HPDE6-E6E7 (cell line): ENCODE measurements around the gene APOO.

Source experiments
- DNase-seq: peaks from one replicate; pipeline ENCODE4 v3.0.0; 2011; ENCODE audit warnings: missing footprints; ENCODE audit errors: extremely low spot score

APOO gene

GRCh38 chrX:23907498-23908218 is at the start of gene APOO, which contains the start of gene CXorf58:
Gene APOO (minus strand): TSS chrX:23907938. CDS start chrX:23907702, 236 bp downstream.
Gene CXorf58 (plus strand): TSS chrX:23908006. CDS start chrX:23910303, 2,297 bp downstream.
- peak; percentile 49 for DNase-seq

DNA sequence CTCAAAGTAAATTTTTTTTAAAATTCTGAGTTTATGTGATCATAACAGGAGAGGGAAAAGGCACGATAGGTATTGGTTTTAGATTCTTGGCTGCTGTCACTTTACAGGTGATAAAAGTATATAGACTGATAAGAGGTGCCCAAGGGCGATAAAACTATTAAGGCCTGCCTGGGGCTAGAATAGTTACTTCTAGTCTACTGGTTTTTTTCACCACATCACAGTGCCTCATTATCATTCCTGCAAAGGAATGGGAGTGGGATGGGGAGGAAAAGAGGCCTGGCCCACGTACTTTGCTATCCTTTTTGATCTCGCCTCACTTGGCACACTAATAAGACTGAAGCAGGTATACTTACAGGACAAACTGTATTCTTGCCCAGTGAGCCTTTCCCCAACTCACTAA is 46.7 kb upstream of the APOO start:
- no peak for DNase-seq

- DNase-seq, result no peak
Observed at GRCh38 chrX:23953908-23954269, 46.2 kb upstream of the APOO start.

DNA sequence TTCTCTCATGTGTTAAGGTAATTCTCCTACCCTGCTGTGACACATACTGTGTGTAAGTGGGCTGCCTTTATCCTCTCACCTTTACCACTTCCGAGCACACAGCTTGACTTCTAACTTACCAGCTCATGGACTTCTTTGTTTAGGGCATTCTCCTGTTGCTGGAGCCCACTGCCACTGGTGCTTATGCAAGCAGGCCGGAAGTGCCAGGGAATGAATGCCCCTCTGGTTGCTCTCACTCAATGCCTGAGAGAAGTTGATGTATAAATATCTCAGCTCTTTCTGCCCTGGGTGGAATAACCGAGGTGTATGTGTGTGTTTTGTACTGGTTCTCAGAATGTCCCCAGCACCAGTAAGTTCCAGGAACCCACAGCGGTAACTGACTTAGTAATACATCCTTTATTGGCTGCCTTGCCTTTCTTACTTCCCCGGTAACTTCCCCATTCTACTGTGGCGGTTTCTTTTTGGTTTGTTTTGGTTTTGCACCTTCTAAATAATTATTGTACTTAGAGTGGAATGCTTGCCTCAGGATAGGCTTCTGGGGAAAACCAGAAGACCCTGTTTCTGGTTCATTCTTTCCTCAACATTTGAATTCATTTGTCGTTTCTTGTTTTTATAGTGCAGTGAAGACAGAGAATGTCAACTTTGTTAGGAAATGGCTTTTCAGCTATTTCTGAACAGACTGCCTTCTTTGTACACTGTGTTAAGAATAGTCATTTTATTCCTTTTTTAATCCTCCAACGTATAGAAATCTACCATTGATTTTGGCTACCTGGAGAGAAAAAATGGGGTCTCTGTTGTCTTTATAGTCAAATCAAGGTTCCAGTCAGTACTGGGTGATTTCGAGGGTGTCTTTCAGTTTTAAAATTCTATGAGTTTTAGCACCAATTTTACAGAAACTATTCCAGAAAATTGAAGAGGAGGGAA is 45.5 kb upstream of the APOO start:
- DNase-seq, result no peak

- no peak for DNase-seq
Observed at GRCh38 chrX:23952391-23952790, 44.7 kb upstream of the APOO start.

DNA sequence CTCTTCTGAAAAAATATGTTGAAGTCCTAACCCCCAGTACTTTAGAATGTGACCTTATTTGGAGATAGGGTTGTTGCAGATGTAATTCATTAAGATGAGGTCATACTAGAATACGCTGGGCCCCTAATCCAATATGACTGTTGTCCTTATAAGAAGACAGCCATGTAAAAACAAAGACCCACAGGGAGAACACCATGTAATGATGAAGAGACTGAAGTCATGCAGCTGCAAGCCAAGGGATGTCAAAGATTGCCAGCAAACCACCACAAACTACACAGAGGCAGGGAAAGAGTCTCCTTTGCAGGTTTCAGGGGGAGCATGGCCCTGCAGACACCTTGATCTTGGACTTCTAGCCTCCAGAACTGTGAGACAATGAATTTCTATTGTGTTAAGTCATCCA is 37.5 kb upstream of the APOO start:
- no peak for DNase-seq

DNA sequence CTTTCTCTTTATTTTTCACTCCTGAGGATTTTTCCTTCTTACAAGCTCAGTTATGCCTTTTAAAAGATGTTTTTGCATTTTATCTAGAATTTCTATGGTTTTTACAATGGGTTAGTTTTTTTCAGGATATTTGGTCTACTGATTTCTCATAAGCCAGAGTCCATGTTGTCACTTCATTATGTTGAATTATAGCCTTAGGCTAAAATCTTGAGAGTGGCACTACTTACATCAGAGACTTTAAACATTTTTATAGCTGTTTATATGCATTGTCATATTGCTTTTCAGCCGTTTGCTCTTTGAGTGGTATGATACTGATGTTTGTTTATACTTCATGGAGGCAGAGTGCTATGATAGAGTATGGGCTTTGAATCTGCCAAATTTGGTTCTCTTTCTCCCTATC is 36.5 kb upstream of the APOO start:
- DNase-seq, result no peak

GRCh38 chrX:23939203-23939602 is 31.5 kb upstream of the APOO start:
- DNase-seq, result no peak

GRCh38 chrX:23938690-23939089 is 31.0 kb upstream of the APOO start:
- DNase-seq, result no peak

GRCh38 chrX:23937100-23937499 is 29.4 kb upstream of the APOO start:
- no peak for DNase-seq

GRCh38 chrX:23936180-23936579 is 28.4 kb upstream of the APOO start:
- DNase-seq, result no peak

GRCh38 chrX:23935106-23935505 is 27.4 kb upstream of the APOO start:
- DNase-seq, result no peak

GRCh38 chrX:23932046-23932445 is 24.3 kb upstream of the APOO start:
- DNase-seq, result no peak

GRCh38 chrX:23930894-23931604 is 23.3 kb upstream of the APOO start:
- no peak for DNase-seq

DNA sequence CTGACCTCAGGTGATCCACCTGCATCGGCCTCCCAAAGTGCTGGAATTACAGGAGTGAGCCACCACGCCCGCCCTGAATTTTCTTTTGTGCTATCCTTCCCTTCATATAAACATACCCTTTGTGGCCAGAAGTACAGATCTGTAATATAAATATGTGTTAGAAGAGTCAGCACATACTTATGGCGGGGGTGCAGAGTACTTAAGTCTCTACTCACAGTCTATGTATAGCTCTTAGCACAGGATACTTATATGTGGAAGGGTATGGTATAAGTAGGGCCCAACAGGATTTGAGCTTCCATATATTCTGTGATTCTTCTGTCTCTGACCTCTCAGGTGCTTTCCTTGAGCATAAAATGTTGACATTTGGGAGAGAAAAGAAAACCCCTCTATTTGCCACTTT is 18.3 kb upstream of the APOO start:
- no peak for DNase-seq

DNA sequence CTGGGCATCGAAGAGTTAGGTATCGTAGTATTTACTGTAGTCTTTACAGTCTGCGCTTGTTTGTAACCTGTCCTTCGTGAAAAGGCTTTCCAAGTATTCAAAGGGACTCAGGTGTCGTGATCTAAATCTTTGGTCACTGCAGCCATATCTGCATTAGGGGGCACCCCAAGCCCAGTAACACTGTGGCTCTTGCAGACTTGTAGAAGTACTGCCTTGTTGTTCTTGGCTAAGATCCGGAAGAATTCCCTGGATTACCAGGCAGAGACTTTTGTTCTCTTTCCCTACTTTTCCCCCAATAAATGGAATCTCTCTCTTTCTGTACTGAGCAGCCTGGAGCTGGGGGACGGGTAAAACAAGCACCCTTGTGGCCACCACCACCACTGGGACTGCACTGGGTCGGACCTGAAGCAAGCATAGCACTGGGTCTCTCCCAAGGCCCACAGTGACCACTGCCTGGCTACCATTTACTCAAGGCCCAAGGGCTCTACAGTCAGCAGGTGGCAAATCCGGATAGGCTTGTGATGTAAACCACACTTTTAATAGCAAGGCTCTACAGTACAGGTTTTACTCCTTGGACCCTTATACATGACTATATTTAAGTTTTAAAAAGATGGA is 12.1 kb upstream of the APOO start:
- no peak for DNase-seq

DNA sequence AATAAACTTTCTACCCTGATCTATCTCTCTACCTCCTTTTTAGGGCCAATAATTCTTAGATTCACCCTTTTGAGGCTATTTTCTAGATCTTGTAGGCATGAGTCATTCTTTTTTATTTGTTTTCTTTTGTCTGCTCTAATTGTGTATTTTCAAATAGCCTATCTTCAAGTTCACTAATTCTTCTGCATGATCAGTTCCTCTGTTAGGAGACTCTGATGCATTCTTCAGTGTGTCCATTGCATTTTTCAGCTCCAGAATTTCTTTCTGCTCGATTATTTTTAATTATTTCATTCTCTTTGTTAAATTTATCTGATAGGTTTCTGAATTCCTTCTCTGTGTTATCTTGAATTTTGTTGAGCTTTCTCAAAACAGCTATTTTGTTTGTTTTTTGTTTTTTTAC is 11.4 kb upstream of the APOO start:
- DNase-seq, result no peak

DNA sequence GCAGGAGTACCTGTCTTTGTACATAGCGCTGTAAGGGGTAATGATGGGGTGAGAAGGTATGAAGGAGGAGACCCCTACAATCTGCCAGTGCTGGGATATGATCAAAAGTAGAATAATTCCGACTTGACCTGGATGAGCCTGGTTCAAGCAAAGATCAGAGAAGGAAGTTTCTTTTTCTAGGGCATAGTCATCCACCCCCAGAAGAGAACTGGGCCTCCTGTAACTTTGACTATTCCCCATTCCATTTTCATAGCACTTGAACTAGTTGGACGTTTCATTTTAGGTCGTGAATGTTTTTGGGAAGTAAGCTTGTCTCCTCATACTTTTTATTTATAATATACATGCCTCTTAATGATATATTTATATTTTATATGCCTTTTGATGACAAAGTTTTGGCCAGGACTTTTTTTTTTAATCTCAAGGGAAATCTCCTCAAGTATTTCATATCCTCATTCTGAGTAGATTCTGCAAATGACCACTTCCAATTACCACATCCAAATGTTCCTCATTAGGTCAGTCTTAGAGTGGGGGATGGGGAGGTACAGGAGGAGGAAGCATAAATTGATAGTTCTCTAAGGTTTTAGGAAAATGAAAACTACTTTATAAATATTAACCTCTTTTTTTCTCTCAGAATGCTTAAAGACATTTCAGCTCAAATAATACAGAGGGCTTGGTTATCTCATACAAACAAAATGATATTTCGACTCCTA is 3.5 kb upstream of the APOO start:
- no peak for DNase-seq

DNA sequence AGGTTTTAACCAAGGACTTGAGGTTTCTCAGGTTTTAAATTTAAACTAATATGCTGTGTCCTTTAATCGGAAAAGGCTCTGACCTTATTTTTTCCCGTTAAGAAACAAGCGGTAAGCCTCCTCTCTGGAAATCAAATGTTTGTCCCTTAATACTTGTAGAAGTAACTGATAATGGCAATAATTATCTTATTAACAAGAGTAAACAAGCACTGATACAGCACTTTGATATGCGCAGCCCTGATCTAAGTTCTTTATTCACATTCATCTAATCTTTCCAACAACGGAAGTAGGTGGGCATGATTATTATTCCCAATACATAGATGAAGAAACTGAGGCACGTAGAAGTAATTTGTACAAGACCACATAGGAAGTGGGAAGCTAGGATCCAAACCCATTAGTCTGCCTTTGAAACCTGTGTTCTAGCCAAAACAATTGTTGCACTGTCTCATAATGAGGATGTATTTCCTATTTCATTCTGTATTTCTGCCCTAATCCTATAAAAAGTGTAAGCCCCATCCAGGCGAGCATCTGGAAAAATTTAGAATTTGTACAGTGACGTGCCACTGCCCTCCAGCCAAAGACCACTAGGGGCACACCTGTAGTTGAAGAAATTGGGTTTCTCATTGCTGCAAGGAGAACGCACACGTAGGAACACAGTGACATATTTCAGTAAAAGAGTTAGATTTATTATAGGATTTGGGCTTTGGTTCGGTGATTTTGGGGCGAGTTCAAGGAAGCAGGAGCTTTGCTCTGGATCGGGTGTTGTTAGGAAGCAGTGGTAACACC is 674 bp upstream of the APOO start:
- no peak for DNase-seq

DNA sequence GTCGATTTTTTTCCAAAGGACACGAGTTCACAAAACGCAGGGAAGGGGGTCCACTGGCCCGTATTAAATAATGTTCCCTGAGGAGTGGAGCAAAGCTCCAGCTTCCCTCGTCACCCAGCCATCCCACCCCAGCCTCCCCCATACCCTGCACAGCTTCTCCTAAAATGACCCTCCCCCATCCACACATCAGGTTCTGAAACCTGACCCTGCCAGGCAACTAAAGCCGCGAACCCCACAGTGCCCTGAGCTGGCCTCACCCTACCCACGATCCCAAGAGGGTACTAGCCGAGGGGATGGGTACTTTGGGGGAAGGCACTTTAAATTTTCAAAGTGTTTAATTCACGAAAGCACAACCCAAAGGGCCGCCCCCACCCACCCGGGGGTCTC is 634 bp downstream of the APOO start:
- no peak for DNase-seq

GRCh38 chrX:23904096-23904495 is 3.6 kb downstream of the APOO start:
- no peak for DNase-seq
